ENCODE data around the gene SPEG.

Gene SPEG

DNA sequence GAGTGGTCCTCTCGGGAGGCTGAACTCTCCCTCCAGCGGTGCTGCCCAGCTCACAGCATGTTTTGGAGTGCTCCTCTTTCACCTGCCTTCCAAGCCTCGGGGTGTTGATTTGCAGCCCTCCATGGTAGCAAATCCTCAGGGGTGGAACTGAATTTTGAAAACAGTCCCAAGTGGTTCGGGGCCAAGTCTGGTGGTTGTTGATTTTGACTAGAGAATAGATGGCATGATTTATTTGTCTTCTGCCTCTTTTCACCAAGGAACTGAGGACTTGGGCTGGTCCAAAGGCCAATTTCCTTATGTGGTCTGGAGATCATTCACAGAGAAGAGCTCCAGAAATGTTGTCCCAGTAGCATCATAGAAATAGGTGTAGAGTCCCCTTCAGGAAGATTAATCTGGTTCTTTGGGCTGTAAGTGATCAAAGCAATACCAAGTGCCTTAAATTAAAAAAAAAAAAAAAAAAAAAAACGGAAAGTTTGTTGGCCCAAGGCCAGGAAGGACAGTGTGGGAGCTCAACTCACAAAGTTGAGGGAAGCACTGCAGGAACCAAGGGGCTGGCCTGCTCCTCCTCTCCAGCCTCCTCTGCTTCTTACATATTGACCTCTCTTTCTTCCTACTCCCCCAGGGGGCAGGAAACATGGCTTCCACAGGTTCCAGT, 18.9 kb upstream of the SPEG start:
- ATAC-seq = no peak
- TF ChIP-seq SNAI2 (CRISPR knock-in tag; IDR thresholded peaks at IDR 0.05) (no peak), ARNTL (CRISPR knock-in tag; IDR thresholded peaks at IDR 0.05; ENCODE audit: borderline replicate concordance, low read depth) (no peak), TOX (CRISPR knock-in tag; IDR thresholded peaks at IDR 0.05; ENCODE audit: borderline replicate concordance) (no peak)
- TF ChIP-seq, protein P1, sequence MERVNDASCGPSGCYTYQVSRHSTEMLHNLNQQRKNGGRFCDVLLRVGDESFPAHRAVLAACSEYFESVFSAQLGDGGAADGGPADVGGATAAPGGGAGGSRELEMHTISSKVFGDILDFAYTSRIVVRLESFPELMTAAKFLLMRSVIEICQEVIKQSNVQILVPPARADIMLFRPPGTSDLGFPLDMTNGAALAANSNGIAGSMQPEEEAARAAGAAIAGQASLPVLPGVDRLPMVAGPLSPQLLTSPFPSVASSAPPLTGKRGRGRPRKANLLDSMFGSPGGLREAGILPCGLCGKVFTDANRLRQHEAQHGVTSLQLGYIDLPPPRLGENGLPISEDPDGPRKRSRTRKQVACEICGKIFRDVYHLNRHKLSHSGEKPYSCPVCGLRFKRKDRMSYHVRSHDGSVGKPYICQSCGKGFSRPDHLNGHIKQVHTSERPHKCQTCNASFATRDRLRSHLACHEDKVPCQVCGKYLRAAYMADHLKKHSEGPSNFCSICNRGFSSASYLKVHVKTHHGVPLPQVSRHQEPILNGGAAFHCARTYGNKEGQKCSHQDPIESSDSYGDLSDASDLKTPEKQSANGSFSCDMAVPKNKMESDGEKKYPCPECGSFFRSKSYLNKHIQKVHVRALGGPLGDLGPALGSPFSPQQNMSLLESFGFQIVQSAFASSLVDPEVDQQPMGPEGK (CRISPR knock-in tag; IDR thresholded peaks at IDR 0.05; ENCODE audit: borderline replicate concordance) = no peak

DNA sequence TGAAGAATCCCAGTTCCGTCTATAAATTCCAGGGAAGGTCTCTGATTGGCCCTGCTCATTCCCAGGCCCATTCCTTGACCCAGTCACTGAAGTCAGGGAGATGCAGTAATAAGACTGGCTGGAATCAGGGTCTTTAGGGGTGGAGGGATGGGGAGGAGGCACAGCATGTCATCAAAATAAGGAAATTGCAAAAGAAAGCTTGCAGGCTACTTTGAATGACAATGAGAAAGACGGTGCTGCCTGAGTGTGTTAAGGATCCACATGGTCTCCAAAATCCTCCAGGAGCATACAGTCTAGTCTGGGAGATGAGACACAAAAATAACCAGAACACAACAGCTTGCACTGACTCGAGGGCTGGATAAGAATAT, 18.4 kb upstream of the SPEG start:
- no peak for TF ChIP-seq ZNF565 (CRISPR knock-in tag; conservative IDR thresholded peaks at IDR 0.05; ENCODE audit: low read depth)
- TF ChIP-seq GLIS3 (CRISPR knock-in tag; IDR thresholded peaks at IDR 0.05) = no peak
- no peak for TF ChIP-seq OSR1 (CRISPR knock-in tag; IDR thresholded peaks at IDR 0.05)
- TF ChIP-seq, protein P2, sequence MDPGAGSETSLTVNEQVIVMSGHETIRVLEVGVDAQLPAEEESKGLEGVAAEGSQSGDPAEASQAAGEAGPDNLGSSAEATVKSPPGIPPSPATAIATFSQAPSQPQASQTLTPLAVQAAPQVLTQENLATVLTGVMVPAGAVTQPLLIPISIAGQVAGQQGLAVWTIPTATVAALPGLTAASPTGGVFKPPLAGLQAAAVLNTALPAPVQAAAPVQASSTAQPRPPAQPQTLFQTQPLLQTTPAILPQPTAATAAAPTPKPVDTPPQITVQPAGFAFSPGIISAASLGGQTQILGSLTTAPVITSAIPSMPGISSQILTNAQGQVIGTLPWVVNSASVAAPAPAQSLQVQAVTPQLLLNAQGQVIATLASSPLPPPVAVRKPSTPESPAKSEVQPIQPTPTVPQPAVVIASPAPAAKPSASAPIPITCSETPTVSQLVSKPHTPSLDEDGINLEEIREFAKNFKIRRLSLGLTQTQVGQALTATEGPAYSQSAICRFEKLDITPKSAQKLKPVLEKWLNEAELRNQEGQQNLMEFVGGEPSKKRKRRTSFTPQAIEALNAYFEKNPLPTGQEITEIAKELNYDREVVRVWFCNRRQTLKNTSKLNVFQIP (CRISPR knock-in tag; IDR thresholded peaks at IDR 0.05; ENCODE audit: borderline replicate concordance, low read depth) = no peak
- no peak for TF ChIP-seq TSHZ2 (CRISPR knock-in tag; IDR thresholded peaks at IDR 0.05)
- TF ChIP-seq ZFP3 (CRISPR knock-in tag; IDR thresholded peaks at IDR 0.05) = no peak
- no peak for TF ChIP-seq ISL1 (CRISPR knock-in tag; IDR thresholded peaks at IDR 0.05)
- TF ChIP-seq PPARA (CRISPR knock-in tag; IDR thresholded peaks at IDR 0.05; ENCODE audit: borderline replicate concordance) = no peak
- TF ChIP-seq, protein P3, sequence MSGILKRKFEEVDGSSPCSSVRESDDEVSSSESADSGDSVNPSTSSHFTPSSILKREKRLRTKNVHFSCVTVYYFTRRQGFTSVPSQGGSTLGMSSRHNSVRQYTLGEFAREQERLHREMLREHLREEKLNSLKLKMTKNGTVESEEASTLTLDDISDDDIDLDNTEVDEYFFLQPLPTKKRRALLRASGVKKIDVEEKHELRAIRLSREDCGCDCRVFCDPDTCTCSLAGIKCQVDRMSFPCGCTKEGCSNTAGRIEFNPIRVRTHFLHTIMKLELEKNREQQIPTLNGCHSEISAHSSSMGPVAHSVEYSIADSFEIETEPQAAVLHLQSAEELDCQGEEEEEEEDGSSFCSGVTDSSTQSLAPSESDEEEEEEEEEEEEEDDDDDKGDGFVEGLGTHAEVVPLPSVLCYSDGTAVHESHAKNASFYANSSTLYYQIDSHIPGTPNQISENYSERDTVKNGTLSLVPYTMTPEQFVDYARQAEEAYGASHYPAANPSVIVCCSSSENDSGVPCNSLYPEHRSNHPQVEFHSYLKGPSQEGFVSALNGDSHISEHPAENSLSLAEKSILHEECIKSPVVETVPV (CRISPR knock-in tag; IDR thresholded peaks at IDR 0.05) = no peak
- TF ChIP-seq, protein P4, sequence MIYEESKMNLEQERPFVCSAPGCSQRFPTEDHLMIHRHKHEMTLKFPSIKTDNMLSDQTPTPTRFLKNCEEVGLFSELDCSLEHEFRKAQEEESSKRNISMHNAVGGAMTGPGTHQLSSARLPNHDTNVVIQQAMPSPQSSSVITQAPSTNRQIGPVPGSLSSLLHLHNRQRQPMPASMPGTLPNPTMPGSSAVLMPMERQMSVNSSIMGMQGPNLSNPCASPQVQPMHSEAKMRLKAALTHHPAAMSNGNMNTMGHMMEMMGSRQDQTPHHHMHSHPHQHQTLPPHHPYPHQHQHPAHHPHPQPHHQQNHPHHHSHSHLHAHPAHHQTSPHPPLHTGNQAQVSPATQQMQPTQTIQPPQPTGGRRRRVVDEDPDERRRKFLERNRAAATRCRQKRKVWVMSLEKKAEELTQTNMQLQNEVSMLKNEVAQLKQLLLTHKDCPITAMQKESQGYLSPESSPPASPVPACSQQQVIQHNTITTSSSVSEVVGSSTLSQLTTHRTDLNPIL (CRISPR knock-in tag; IDR thresholded peaks at IDR 0.05; ENCODE audit: low read depth) = no peak
- TF ChIP-seq, protein P1 (CRISPR knock-in tag; IDR thresholded peaks at IDR 0.05; ENCODE audit: borderline replicate concordance) = no peak
- no peak for TF ChIP-seq ZNF70 (CRISPR knock-in tag; IDR thresholded peaks at IDR 0.05)
- TF ChIP-seq RARB (CRISPR knock-in tag; IDR thresholded peaks at IDR 0.05) = no peak
- no peak for TF ChIP-seq ZC3H10 (CRISPR knock-in tag; IDR thresholded peaks at IDR 0.05)
- TF ChIP-seq SNAI2 (CRISPR knock-in tag; IDR thresholded peaks at IDR 0.05) = no peak
- TF ChIP-seq BACH2 (CRISPR knock-in tag; IDR thresholded peaks at IDR 0.05; ENCODE audit: borderline replicate concordance) = no peak
- no peak for TF ChIP-seq ZFP30 (CRISPR knock-in tag; IDR thresholded peaks at IDR 0.05)
- no peak for ATAC-seq

Measured in SK-N-SH treated with all-trans-retinoic acid at 6 μM for 48 hours (cell line).